Measurements from ENCODE around the gene C3.
"Not testable (repeated sequence)": the region's sequence is repeated elsewhere in the genome, so short reads cannot be mapped to it uniquely, and the experiment has no call there.

GRCh38 chr19:6748543-6748942, 28.1 kb upstream of the C3 start:
- not testable (repeated sequence) for TF ChIP-seq CTCF, POLR2A (IDR thresholded peaks at IDR 0.05)
